Measurements from ENCODE around the gene EXOSC7. TPM values are rescaled to one million over a fixed set of nuclear protein-coding genes. Genes with fewer than 3 reads are reported as not detected.

Gene EXOSC7
- total and polyA plus RNA-seq, 9 of the 15 experiments (the other 6 are each of a cell fraction or from before 2014, with no cell fraction given), result 88.5 to 237 (median 112) TPM

DNA sequence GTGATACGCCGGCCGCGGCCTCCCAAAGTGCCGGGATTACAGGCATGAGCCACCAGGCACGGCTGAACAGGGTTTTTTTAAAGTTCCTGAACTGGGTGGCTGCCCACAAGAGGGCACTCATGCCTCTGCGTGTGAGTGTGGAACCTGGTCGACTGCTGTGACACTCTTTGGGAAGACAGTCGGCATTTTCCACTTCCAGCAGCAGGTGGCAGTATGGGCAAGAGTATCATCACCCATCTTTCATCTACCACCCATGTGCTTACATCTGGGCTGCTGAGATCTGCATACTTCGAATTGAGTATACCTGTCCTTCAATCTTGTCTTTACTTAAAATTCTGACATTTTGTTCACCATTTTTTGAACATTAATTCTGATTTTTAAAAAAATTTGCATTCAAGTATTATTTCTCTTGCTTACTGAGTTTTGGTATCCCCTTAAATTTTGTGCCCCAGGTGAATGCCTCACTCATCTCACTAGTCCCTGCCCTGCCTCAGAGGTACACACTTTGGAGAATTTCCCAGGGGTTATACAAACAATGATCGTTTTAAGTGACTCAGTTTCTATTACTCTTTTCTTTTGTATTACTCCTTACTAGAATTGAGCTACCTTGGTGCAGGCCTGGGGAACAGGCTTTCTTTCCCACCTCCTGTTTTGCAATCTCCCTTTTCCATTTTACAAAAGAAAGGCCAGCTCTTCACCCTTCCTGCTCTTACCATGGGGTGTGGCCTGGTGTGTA is 61.8 kb downstream of the EXOSC7 start (continued):
- TF ChIP-seq, protein P1, sequence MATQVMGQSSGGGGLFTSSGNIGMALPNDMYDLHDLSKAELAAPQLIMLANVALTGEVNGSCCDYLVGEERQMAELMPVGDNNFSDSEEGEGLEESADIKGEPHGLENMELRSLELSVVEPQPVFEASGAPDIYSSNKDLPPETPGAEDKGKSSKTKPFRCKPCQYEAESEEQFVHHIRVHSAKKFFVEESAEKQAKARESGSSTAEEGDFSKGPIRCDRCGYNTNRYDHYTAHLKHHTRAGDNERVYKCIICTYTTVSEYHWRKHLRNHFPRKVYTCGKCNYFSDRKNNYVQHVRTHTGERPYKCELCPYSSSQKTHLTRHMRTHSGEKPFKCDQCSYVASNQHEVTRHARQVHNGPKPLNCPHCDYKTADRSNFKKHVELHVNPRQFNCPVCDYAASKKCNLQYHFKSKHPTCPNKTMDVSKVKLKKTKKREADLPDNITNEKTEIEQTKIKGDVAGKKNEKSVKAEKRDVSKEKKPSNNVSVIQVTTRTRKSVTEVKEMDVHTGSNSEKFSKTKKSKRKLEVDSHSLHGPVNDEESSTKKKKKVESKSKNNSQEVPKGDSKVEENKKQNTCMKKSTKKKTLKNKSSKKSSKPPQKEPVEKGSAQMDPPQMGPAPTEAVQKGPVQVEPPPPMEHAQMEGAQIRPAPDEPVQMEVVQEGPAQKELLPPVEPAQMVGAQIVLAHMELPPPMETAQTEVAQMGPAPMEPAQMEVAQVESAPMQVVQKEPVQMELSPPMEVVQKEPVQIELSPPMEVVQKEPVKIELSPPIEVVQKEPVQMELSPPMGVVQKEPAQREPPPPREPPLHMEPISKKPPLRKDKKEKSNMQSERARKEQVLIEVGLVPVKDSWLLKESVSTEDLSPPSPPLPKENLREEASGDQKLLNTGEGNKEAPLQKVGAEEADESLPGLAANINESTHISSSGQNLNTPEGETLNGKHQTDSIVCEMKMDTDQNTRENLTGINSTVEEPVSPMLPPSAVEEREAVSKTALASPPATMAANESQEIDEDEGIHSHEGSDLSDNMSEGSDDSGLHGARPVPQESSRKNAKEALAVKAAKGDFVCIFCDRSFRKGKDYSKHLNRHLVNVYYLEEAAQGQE (IDR thresholded peaks at IDR 0.05; ENCODE audit: borderline replicate concordance), result peak; percentile 95
- TF ChIP-seq, protein P1 (CRISPR knock-in tag; IDR thresholded peaks at IDR 0.05; ENCODE audit: low read depth), result 0 out of 2 replicates have a peak, but pooled peaks have one; percentile 65
- TF ChIP-seq HDAC8 (tag; IDR thresholded peaks at IDR 0.05) (no peak), STAG1 (CRISPR knock-in tag; IDR thresholded peaks at IDR 0.05; ENCODE audit: borderline replicate concordance) (peak; percentile 100), DNMT1 (IDR thresholded peaks at IDR 0.05) (no peak), TARDBP (IDR thresholded peaks at IDR 0.05) (peak; percentile 57; the same call in 1 of the 2 replicates), TCF3 (CRISPR knock-in tag; IDR thresholded peaks at IDR 0.05) (0 out of 2 replicates have a peak, but pooled peaks have one; percentile 5), MAFK (IDR thresholded peaks at IDR 0.05; ENCODE audit: low read length) (peak; percentile 48), ZNF239 (CRISPR knock-in tag; IDR thresholded peaks at IDR 0.05) (peak; percentile 24; the same call in 1 of the 2 replicates), ZEB2 (IDR thresholded peaks at IDR 0.05) (peak; percentile 43; the same call in 1 of the 2 replicates), DPF2 (IDR thresholded peaks at IDR 0.05) (peak; percentile 49; the same call in 1 of the 2 replicates), U2AF2 (optimal IDR thresholded peaks at IDR 0.05; ENCODE audit: low read depth, low read length) (no peak), ETV6 (IDR thresholded peaks at IDR 0.05; ENCODE audit: borderline replicate concordance in 1 of 2, low read depth in 2 of 2, low read length in 1 of 2) (no peak), ETV6 (CRISPR knock-in tag; IDR thresholded peaks at IDR 0.05; ENCODE audit: borderline replicate concordance) (no peak), RBBP5 (IDR thresholded peaks at IDR 0.05; ENCODE audit: borderline replicate concordance, insufficient read depth, low read length, poor library complexity, severe bottlenecking) (no peak)
- TF ChIP-seq, protein P2, sequence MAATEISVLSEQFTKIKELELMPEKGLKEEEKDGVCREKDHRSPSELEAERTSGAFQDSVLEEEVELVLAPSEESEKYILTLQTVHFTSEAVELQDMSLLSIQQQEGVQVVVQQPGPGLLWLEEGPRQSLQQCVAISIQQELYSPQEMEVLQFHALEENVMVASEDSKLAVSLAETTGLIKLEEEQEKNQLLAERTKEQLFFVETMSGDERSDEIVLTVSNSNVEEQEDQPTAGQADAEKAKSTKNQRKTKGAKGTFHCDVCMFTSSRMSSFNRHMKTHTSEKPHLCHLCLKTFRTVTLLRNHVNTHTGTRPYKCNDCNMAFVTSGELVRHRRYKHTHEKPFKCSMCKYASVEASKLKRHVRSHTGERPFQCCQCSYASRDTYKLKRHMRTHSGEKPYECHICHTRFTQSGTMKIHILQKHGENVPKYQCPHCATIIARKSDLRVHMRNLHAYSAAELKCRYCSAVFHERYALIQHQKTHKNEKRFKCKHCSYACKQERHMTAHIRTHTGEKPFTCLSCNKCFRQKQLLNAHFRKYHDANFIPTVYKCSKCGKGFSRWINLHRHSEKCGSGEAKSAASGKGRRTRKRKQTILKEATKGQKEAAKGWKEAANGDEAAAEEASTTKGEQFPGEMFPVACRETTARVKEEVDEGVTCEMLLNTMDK (IDR thresholded peaks at IDR 0.05; ENCODE audit: borderline replicate concordance, insufficient read depth, low read depth, low read length, poor library complexity, severe bottlenecking), result no peak
- TF ChIP-seq, protein P3, sequence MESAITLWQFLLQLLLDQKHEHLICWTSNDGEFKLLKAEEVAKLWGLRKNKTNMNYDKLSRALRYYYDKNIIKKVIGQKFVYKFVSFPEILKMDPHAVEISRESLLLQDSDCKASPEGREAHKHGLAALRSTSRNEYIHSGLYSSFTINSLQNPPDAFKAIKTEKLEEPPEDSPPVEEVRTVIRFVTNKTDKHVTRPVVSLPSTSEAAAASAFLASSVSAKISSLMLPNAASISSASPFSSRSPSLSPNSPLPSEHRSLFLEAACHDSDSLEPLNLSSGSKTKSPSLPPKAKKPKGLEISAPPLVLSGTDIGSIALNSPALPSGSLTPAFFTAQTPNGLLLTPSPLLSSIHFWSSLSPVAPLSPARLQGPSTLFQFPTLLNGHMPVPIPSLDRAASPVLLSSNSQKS (CRISPR knock-in tag; IDR thresholded peaks at IDR 0.05), result no peak

Measured in K562 (cell line).